Choroid plexus epithelial cell (primary cell): ENCODE data around the gene FAM222B.
A peak's percentile ranks its signal among the peaks of the same experiment; 100 is the strongest.
"Not testable (repeated sequence)": the region's sequence is repeated elsewhere in the genome, so short reads cannot be mapped to it uniquely, and the experiment has no call there.

ENCODE experiments used
- DNase-seq: peaks from one replicate; pipeline ENCODE4 v3.0.0-alpha.2; 2010; ENCODE audit warnings: low read depth
- H3K4me3 ChIP-seq: 2 replicates; pipeline ENCODE4 v1.5.1; 2011; ENCODE audit warnings: low read depth, mild to moderate bottlenecking, control low read depth, low read length, moderate library complexity
- TF ChIP-seq, protein P1 (sequence below): conservative IDR thresholded peaks from 2 replicates; pipeline ENCODE4 v1.5.1; 2011; ENCODE audit warnings: low read depth, mild to moderate bottlenecking, control low read depth, inconsistent platforms, low read length, moderate library complexity

FAM222B gene

DNA sequence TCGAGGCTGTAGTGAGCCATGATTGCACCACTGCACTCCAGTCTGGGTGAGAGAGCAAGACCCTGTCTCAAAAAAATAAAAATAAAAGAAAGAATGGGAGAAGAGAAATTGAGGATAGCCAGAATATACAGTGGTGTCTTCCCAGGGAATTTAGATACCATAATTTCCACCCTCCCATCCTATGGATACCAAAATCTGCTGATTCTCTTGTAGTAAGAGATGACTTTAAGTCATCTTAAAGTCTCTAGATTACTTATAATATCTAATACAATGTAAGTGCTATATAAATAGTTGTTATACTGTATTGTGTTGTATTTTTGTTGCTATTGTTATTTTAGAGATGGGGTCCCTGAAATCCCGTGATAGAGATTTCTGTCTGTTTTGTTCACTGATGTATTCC is 10.7 kb upstream of the FAM222B start:
- no peak for DNase-seq
- TF ChIP-seq, protein P1, sequence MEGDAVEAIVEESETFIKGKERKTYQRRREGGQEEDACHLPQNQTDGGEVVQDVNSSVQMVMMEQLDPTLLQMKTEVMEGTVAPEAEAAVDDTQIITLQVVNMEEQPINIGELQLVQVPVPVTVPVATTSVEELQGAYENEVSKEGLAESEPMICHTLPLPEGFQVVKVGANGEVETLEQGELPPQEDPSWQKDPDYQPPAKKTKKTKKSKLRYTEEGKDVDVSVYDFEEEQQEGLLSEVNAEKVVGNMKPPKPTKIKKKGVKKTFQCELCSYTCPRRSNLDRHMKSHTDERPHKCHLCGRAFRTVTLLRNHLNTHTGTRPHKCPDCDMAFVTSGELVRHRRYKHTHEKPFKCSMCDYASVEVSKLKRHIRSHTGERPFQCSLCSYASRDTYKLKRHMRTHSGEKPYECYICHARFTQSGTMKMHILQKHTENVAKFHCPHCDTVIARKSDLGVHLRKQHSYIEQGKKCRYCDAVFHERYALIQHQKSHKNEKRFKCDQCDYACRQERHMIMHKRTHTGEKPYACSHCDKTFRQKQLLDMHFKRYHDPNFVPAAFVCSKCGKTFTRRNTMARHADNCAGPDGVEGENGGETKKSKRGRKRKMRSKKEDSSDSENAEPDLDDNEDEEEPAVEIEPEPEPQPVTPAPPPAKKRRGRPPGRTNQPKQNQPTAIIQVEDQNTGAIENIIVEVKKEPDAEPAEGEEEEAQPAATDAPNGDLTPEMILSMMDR, result no peak
- H3K4me3 ChIP-seq, result no peak overlapping the region

- no peak overlapping the region for H3K4me3 ChIP-seq
- DNase-seq, result peak; percentile 14
- TF ChIP-seq, protein P1, result peak; percentile 23
These were observed 6.7 kb upstream of the FAM222B start for GRCh38 chr17:28849281-28849680.

DNA sequence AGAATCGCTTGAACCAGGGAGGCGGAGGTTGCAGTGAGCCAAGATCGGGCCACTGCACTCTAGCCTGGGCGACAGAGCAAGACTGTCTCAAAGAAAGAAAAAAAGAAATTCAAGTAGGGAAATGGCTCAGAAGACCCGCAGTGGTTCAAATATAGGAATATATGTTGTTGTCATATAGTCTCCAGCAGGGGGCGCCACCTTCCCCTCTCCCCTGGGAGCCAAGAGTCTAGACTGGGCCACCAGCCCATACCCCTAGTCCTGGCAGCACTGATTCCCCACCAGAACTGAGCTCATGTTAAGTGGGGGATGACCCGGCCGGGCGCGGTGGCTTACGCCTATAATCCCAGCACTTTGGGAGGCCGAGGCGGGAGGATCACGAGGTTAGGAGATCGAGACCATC is 6.1 kb upstream of the FAM222B start:
- not testable (repeated sequence) for H3K4me3 ChIP-seq, DNase-seq
- TF ChIP-seq, protein P1, result peak; percentile 38

- H3K4me3 ChIP-seq, DNase-seq: not testable (repeated sequence)
These were observed 4.1 kb upstream of the FAM222B start for GRCh38 chr17:28846699-28847098.

DNA sequence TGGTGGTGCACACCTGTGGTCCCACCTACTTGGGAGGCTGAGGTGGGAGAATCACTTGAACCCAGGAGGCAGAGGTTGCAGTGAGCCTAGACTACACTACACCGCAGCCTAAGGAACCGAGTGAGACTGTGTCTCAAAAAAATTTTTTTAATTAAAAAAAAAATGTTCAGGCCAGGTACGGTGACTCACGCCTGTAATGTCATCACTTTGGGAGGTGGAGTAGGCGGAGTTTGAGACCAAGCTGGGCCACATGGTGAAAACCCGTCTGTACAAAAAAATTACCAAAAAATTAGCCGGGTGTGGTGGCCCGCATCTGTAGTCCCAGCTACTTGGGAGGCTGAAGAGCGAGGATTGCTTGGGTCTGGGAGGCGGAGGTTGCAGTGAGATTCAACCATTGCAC is 3.6 kb upstream of the FAM222B start:
- TF ChIP-seq, protein P1, result no peak
- H3K4me3 ChIP-seq, result no peak overlapping the region
- no peak for DNase-seq

- H3K4me3 ChIP-seq, result no peak overlapping the region
- TF ChIP-seq, protein P1, result no peak
- no peak for DNase-seq
These were observed 1.2 kb upstream of the FAM222B start for GRCh38 chr17:28843816-28844148.

GRCh38 chr17:28841901-28842281 is 699 bp downstream of the FAM222B start:
- DNase-seq, result peak; percentile 9
- TF ChIP-seq, protein P1, result no peak
- H3K4me3 ChIP-seq, result peak overlapping the region; percentile 96

GRCh38 chr17:28839221-28839620 is 3.4 kb downstream of the FAM222B start:
- TF ChIP-seq, protein P1, result no peak
- no peak overlapping the region for H3K4me3 ChIP-seq
- peak; percentile 45 for DNase-seq

- not testable (repeated sequence) for DNase-seq, H3K4me3 ChIP-seq
These were observed 6.0 kb downstream of the FAM222B start for GRCh38 chr17:28836541-28836940.
